HuH-7.5 (cell line): Measurements from ENCODE around the gene TTC31.
"Not testable (repeated sequence)": the region's sequence is repeated elsewhere in the genome, so short reads cannot be mapped to it uniquely, and the experiment has no call there.

Source experiments
- DNase-seq: peaks from one replicate; pipeline ENCODE4 v3.0.0; 2011; ENCODE audit warnings: low spot score

The TTC31 gene

DNA sequence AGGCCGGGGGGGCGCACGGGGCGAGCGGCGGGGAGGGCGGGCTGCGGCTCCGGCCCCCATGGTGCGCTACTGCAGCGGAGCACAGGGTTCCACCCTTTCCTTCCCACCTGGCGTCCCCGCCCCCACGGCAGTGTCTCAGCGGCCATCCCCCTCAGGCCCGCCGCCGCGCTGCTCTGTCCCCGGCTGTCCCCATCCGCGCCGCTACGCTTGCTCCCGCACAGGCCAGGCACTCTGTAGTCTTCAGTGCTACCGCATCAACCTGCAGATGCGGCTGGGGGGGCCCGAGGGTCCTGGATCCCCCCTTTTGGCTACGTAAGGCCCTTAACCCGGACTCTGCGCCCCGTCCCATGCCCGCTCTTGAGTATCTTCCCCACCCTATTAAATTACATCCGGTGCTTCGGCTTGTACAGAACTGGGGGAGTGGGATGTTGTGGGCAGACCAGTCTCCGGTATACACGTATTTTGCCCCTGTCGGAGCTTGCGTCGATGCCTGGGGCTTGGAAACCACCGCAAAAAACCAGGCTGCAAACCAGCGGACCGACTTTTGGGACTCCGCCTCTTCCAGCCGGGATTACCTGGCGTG, 25.2 kb upstream of the TTC31 start:
- DNase-seq: peak; percentile 38

DNA sequence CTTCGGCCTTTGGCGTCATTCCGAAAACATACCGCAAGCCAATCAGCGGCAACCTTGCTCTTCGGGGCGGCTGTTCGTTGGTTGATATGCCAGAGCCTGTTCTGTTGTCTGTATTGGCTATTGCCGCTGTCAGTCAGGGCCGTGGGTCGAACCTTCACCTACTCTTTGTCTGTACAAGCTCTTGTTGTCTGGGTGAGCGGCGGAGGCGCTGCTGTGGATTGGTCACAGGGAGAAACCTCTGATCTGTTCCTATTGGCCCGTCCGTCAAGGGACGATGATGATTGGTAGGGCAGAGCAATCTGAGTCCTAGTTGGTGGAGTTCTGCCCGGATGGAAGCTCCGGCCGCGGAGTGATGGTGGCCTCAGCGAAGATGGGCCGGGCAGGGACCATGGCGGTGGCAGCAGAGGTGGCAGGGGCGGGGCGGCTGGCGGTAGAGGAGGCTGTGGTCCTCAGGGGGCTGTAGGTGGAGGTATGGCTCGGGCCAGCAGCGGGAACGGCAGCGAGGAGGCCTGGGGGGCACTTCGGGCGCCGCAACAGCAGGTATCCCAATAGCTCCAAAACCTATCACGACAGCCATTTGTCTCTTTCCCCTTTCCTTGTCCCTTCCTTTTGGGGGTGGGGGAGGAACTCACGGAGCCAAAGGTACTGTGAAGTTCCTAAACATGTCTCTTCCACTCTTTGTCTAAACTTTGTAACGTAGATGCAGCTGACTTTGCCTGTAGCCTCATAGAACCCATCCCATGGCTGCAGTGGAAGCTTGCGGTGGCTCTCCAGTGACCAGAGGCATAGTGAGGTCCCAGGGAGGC, 24.5 kb upstream of the TTC31 start, which contains the start of gene WBP1:
TSS of gene WBP1 (plus strand) at position 307 of the 806 bp plus-strand sequence. CDS start at position 472, 165 bp downstream.
- DNase-seq: peak; percentile 92

DNA sequence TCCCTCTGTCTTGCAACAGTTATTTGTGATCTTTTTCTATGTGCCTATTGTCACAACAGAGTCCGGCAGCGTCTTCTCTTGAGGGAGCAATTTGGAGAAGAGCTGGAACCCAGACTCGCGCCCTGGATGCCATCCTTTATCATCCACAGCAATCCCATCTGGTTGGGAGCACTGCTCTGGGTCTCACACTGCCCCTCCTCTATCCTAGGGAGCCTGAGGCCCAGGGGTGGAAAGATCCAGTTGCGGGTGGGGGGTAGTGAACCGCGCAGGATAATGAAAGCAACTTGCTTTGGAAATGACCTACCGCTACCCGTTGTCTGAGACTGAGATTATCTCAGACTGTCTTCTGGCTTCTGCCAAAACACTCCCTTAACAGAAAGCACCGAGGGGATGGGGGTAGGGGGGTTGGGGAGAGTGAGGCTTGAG, 23.9 kb upstream of the TTC31 start:
- DNase-seq: no peak

DNA sequence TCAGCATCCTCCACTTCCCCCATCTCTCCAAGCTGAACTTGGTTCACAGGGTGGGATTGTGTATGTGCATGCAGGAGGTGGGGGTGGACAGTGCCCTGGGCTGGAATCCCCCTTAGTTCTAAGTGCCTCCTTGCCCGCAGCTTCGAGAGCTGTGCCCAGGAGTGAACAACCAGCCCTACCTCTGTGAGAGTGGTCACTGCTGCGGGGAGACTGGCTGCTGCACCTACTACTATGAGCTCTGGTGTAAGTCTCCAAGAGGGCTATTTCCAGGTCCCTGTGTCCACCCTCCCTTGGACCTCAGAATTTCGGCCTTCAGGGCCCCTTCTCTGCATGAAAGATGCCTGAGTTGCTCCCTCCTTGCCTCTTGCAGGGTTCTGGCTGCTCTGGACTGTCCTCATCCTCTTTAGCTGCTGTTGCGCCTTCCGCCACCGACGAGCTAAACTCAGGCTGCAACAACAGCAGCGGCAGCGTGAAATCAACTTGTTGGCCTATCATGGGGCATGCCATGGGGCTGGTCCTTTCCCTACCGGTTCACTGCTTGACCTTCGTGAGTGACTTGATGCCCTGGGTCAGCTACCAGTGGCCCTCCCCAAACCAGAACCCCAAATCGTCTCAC, 23.3 kb upstream of the TTC31 start:
- DNase-seq: not testable (repeated sequence)

DNA sequence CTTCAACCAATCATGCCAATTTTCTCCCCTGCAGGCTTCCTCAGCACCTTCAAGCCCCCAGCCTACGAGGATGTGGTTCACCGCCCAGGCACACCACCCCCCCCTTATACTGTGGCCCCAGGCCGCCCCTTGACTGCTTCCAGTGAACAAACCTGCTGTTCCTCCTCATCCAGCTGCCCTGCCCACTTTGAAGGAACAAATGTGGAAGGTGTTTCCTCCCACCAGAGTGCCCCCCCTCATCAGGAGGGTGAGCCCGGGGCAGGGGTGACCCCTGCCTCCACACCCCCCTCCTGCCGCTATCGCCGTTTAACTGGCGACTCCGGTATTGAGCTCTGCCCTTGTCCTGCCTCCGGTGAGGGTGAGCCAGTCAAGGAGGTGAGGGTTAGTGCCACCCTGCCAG, 22.7 kb upstream of the TTC31 start:
- DNase-seq: not testable (repeated sequence)

DNA sequence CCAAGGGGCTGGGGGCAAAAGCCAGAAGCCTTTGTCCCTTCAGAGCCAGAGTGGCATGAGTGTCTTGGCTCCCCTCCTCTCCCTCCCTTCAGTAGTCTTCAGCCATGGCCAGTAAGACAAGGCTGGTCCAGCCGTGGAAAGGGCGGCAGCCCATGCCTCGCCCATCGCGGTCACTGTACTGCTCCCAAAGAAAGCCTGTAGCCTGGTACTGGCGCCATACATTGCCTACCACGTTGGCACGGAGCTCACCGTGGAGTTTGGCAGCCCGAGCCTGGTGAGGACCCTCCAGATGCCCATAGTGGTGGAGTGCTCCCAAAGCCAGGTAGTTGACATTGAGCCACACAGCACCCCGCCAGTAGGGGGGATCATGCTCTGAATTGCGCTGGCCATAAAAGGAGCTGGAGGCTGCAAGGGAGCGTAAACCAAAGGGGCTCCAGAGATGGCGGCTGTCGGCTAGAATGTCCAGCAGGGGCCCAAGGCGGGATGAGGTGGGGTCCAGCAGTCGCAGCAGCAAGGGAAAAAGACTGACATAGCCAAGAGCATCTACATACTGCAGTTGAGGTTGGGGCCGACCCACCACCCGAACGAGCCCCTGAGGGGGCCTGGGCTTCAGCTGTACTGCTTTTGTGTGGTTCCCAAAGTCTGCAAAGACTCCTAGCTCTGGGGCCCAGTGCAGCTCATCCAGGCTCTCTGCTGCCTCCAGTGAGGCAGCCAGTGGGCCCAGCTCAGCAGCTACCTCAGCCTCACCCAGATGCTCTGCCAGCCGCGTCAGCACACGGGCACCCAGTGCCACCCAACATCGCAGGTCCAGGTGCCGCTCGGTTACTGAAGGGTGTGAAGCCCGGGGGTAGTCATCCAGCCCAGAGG, 21.5 kb upstream of the TTC31 start:
- DNase-seq: no peak

DNA sequence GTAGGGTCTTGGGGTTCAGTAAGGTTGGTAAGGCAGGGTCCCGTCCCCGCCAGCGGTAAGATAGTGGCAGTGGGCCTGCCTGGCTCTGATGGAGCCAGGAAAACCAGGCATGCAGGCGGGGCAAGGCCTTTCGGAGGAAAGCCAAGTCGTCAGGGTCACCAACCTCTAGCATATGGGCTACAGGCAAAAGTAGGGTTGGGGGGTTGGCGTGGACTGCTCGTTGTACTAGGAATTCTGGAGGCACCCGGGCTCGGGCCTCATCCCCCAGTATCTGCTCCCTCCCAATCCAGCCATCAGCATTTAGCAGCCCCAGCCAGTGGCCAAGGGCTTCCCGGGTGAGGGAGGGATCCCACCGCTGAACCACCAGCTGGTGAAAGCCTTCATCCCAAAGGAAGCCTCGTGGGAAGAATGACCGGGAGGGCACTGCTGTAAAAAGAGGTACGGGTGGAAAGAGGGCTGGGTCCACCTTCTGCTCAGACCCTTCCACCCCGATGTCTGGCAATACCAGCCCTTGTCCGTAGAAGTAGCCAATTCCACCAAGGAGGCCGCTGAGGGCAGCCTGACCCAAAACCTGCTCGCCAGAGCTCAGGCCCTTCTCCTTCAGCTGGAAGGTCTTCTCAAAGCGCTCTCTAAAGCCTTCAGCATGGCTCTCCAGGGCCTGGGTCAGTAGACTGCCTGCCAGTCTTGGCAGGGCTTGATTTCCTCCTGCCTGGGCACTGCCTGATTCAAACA, 20.7 kb upstream of the TTC31 start:
- DNase-seq: no peak

DNA sequence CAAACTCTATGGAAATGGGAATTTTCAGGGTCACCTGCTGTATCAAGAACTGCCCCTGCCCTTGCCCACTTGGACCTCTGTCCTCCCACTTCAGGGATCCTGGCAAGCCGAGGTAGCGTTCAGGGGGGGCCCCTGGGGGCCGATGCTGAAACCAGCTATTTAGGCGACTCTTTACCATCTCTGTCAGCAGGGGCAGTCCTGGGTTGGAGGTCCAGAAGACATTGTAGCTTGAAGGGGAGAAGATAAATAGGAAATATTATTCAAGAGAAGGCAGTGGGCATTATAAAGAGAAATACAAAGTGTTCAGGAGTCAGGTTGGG, 20.1 kb upstream of the TTC31 start:
- DNase-seq: no peak

DNA sequence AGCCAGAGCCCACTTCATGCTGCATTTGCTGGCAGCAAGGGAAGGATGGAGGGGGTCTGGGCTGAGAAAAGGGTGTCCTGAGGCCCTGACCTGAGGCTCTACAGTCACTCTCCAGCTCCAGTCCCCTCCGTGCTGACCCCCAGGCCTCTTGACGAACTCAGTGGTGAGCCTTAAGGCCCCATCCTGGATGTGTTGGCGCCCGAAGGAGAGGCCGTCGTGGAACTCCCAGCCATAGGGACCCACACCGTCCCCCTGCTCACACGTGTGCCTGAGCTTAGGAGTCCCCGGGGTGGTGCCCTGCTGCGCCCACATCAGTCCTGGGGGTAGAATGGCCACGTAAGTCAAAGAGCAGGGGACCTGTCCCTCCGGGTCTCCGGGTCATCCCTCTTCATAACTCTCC, 18.5 kb upstream of the TTC31 start:
- DNase-seq: no peak

DNA sequence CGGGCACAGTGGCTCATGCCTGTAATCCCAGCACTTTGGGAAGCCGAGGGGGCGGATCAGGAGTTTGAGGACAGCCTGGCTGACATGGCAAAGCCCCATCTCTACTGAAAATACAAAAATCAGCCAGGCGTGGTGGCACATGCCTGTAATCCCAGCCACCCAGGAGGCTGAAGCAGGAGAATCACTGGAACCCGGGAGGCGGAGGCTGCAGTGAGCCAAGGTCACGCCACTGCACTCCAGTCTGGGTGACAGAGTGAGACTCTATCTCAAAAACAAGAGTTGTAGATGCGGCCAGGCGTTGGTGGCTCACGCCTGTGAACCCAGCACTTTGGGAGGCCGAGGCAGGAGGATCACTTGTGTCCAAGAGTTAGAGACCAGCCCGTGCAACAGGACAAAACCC, 12.1 kb upstream of the TTC31 start:
- DNase-seq: not testable (repeated sequence)

DNA sequence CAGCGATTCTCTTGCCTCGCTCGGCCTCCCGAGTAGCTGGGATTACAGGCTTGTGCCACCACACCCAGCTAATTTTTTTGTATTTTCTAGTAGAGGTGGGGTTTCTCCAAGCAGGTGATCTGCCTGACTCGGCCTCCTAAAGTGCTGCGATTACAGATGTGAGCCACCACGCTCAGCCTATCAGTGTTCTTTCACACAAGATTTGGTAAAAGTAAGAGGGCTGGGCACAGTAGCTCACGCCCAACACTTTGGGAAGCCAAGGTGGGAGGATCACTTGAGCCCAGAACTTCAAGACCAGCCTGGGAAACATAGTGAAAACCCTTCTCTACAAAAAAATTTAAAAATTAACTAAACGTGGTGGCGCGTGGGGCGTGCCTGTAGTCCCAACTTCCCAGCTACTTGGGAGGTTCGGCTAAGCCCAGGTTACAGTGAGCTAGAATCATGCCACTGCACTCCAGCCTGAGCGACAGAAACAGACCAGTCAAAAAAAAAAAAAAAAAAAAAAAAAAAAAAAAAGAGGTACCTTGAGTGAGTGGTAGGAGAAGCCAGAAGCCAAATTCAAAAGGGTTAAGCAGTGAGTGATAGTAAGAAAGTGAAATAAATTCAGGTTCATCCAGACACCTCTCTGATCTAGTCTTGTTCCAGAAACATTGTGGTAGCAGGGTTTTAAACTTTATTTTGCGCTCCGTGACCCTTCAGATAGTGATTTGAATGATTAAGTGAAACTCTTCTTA, 11.4 kb upstream of the TTC31 start:
- no peak for DNase-seq

DNA sequence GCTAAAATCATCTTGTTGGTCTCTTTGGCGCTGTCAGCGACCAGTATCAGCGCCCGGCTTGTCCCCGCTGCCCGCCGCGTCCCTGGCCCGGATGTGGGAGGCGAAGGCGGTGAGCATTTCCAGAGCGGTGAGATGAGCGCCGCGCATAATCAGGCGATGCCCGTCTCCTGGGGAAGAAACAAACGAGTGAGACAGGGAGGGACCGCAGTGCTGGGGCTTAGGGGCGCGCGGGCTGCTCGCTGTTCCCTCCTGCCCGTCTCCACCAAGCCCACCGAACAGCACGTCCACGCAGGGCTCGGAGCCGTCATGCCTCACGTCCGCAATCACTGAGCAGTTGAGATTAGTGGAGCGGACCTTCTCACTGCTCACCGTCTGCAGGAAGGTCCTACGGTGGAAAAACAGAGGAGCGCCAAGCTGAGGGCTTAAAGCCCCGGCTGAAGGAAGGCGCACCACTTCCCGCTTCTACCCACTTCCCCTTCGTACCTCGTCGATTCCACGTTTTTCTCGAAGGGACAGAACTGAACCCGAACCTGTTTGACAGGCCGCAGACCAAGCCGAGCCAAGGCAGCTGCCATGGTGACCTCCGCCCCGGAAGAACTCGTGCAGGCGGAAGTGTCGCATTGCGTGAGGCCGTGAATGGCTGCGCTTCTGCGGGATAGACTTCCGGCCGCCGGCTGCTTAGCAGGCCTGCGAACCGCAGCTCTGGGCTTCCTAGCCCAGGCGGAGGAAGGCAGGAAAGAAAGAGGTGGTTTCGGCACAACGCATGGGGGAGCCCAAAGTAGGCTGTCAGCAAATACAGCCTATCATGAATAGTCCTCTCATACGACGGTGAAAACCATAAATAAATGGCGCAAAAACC, 10.6 kb upstream of the TTC31 start, which contains the start of gene MRPL53:
TSS of gene MRPL53 (minus strand) at position 595 of the 859 bp plus-strand sequence. CDS start at position 575, 20 bp downstream.
- no peak for DNase-seq

DNA sequence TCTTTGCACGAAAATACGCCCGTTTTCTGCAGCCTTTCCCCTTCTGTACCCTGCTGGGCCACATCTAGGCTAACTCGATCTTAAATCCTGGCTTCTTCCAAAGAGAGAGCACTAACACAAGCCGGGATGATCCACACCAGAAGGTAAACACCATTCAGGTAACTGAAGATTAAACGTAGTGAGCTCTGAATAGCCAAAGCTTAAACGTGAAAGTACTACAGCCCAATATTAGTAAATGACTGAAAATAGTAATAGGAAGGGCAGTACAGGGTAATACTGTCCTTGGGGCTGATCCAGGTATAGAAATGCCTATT, 10.0 kb upstream of the TTC31 start:
- no peak for DNase-seq

DNA sequence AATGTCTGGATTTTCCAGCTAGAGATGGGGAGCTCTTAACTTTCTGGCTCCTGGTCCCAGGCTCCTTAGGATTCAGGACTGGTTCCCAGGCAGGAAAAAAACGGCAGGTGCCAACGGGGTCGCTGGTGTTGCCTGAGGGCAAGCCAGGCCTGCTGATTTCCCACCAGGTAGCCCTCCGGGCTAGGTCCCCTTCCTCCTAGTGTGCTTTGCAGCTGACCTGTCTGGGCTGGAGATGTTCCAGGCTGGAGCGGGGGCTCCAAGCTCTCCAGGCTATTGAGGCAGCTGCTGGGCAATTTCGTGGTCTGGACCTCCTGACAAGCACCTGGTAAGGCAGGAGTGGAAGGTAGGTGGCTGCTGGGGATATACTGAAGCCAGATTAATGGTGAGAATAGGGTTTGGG, 8.4 kb upstream of the TTC31 start:
- no peak for DNase-seq

DNA sequence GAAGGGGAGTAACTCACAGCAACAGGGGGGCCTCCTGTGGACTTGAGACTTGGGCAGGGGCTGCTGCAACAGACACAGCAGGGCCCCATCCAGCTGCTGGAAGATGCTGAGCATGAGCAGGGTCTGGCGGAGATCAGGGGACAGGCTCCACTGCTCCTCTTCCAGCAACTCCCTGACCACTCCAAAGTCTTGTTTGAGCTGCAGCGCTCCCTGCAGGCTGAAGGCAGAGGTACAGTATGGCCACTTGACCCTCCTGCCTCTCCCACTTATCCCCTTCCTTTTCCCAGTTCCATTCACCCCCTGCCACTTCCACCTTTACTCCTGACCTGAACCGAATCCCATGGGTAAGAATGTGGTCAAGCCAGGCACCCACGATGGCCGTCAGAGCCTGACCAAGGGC, 8.0 kb upstream of the TTC31 start:
- no peak for DNase-seq

DNA sequence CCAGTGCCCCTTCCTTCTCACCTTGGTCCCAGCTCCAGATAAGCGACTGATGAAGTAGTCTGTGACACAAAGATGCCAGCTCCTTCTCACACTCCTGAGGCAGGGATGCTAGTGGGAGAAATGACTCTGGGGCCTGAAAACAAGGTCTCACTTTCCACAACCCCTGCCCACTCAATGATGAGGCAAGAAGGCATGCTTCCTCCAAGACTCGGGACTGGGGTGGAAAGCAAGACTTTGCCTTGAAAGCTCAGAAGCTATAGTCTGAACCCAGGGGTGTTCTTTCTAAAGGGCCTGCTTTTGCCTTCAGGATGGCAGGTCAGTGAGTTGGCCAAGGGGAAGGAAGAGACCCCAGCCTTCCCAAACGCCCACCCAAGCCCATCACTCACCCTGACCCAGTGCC, 1.4 kb upstream of the TTC31 start:
- no peak for DNase-seq

DNA sequence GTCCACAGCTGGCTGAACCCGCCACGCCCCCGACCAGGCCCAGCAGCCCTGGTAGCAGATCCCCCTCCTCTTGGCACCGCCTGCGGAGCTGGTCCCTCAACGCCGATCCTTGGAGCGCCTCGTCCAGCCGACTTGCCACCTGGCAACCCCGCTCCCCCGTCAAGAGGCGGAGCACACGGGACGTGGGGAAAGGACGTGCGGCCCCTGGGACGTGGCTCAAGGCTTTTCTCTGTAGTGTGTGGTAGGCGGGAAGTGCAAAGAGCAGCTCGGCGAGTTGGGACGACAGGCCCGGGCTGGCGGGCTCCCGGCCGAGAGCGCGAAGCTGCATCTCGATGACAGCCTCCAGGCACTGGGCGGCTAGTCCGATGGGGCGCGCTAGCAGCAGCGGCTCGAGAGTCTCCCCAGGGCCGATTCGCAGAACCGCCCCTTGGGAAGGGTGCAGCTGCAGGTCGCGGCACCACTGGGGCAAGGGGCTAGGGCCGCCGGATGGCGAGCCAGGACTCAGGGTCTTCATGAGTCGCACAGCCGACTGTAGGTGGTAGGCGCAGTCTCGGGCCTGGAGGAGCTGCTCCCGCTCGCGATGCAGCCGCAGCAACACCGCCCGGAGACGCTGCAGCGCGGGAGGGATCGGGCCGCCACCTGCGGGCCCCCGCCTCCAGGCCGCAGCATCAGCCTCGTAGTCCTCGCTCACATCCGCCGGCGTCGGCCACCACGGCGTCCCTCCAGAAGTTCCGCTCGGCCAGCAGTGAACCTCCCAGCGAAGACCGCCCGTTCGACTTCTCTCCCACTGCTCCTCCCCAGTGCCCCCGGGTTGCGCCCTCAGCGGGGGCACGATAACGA, 700 bp upstream of the TTC31 start:
- no peak for DNase-seq

DNA sequence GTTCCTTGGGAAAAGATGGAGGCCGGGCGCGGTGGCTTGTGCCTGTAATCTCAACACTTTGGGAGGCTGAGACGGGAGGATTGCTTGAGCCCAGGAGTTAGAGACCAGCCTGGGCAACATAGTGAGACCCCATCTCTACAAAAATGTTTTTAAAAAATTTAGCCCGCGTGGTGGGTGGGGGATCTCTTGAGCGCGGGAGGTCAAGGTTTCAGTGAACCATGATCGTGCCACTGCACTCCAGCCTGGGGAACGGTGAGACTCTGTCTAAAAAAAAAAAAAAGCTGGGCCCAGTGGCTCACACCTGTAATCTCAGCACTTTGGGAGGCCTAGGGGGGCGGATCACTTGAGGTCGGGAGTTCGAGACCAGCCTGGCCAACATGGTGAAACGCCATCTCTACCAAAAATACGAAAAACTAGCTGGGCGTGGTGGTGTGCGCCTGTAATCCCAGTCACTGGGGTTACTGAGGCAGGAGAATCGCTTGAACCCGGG, 839 bp downstream of the TTC31 start:
- DNase-seq: not testable (repeated sequence)

DNA sequence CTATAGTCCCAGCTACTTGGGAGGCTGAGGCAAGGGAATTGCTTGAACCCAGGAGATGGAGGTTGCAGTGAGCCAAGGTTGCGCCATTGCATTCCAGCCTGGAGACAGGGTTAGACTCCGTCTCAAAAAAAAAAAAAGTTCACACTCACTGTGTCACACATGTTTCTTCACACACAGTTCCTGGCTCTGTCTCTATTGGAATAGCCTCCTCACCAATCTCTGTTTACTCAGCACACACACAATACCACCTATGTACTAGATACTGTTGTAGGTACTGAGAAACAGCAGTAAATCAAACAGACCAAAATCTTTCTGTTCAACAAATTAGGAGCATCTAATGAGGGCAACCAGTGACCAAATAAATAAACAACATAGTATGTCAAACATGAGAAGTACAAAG, 3.3 kb downstream of the TTC31 start:
- no peak for DNase-seq
